Psoas muscle (tissue), 8 donors: Measurements from ENCODE around the gene TPGS2. TPM values are rescaled to one million over a fixed set of nuclear protein-coding genes. Genes with fewer than 3 reads are reported as not detected.
A peak's percentile ranks its signal among the peaks of the same experiment; 100 is the strongest.

Experiments used
- ATAC-seq, 4 donors: fragments of 200-7000 bp; cut with Tn5 transposase; one replicate each; pipeline ENCODE4 v1.9.1; 2020; ENCODE audit warnings: moderate library complexity in 3 of 4, mild to moderate bottlenecking in 2 of 4
- DNase-seq, 2 donors: peaks; one replicate each; pipeline ENCODE4 v3.0.0-alpha.2; 2020
- H3K27ac ChIP-seq: fragments of 200-600 bp; one replicate; pipeline ENCODE4 v1.8.0; 2022
- H3K27me3 ChIP-seq, 3 donors: fragments of 200-600 bp in 1 of 3; one replicate each; pipeline versions ENCODE4 v1.6.1 to v1.8.0; 2013 to 2022; ENCODE audit warnings: low read length in 2 of 3, mild to moderate bottlenecking in 2 of 3, moderate library complexity in 1 of 3; ENCODE audit not compliant: insufficient read depth in 3 of 3
- H3K36me3 ChIP-seq, 2 donors: fragments of 200-600 bp in 1 of 2; one replicate each; pipeline versions ENCODE4 v1.6.1 to v1.8.0; 2013 to 2022; ENCODE audit warnings: low read depth in 1 of 2, mild to moderate bottlenecking in 1 of 2, moderate library complexity in 1 of 2; ENCODE audit not compliant: insufficient read depth in 1 of 2
- H3K4me1 ChIP-seq: fragments of 200-600 bp; one replicate; pipeline ENCODE4 v1.8.0; 2022
- H3K4me3 ChIP-seq: fragments of 200-600 bp; one replicate; pipeline ENCODE4 v1.8.0; 2022; ENCODE audit warnings: mild to moderate bottlenecking
- H3K9me3 ChIP-seq: fragments of 200-600 bp; one replicate; pipeline ENCODE4 v1.8.0; 2022
- CTCF ChIP-seq: fragments of 200-600 bp; IDR thresholded peaks from one replicate; pipeline ENCODE4 v1.8.0; 2022; ENCODE audit warnings: antibody characterized with exemption
- WGBS, 3 donors: extraction: QIAGEN DNeasy Blood & Tissue Kit; methylation state at CpG; one replicate each; pipeline versions ENCODE4 v1.1.6 to v1.1.7; 2013; 5-methylcytosine and 5-hydroxymethylcytosine counted together
- intact Hi-C, 2 donors: fragments of 100-400 bp; cut with DNase I; formaldehyde crosslinking; loops; one replicate each; pipeline versions ENCODE4 v1.11.0 to v1.14.2; 2022
- polyA plus RNA-seq, 3 donors: library from polyadenylated mRNA; stranded (reverse); fragments of 200-250 nt; gene quantifications; one replicate each; pipeline ENCODE4 v1.2.3, GENCODE V29; 2013
- total RNA-seq, 4 donors: library from RNA; stranded (reverse); fragmentation: NEBNext Ultra II Directional in 2 of 4; extraction: Animal tissue kit (Norgen Biotek cat#: 25700) in 2 of 4; gene quantifications; one replicate each; pipeline versions ENCODE4 v1.2.1 to v1.2.4, GENCODE V29; 2021 to 2023
- donor health status: healthy with polysubstance abuse.
- donor health status: DM: no; HTN: no; CAD: no; lungs with moderate emphysema.
- donor health status: Bipolar disorder and iron deficiency.
- donor health status: healthy.
- donor health status: DM: yes; HTN: yes; CAD: no.
- donor health status: DM: no; HTN: no; CAD: no.
- donor health status: DM: no; HTN: no; CAD: no.
- donor health status: DM: yes; HTN: yes; CAD: no.

The TPGS2 gene
- total and polyA plus RNA-seq, 7 donors: 8.8 to 17.7 (median 13.5) TPM

DNA sequence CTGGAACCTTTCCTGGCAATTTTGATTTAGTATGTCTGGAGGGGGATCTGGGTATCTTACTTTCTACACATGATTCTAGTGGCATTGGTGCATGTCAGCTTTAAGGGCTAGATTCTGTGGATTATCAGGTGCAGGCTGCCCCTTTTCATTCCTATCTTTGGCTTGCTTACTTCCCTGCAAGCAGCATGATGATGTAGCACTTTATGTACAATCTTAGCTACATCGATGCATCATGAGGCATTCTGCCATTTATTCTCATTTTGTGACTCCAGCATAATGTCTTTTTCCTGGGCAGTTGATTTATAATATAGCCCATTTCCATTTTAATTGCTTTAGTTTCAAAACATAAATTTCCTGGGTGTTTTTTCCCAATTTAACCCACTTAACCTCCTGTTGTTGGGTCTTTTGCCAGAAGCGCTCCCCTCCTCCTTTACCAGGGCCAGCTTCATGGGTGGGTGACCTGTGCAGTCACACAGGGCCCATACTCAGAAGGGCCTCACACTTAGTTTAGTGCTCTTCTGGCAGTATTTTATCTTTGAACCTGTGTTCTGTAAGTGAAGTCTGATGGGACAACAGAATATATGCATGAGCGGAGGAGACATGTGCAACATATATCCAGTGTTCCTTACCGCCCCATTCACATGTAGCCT, 36.0 kb downstream of the TPGS2 start:
- no peaks in the 10 kb centered on the region for H3K27me3 ChIP-seq
- H3K4me3 ChIP-seq: no peak overlapping the region
- no peak for TF ChIP-seq CTCF
- H3K4me1 ChIP-seq: no peaks in the 10 kb centered on the region
- no peaks in the 10 kb centered on the region for H3K9me3 ChIP-seq
- WGBS, 3 donors: 95 to 99% (median 99%) methylated on average over 4 of the region's 4 CpGs
- peaks cover 0 to 53% of the 10 kb centered on the region in 2 donors for H3K36me3 ChIP-seq
- no peak overlapping the region for H3K27ac ChIP-seq
- ATAC-seq (no peak), DNase-seq (no peak)
- intact Hi-C loops: no loop called here

GRCh38 chr18:36786686-36787085, 42.1 kb downstream of the TPGS2 start:
- ATAC-seq (peak; percentile 56 to 86 (median 78)), DNase-seq (peak; percentile 75 to 84)
- Histone ChIP-seq H3K27ac (no peak overlapping the region), H3K36me3 (peaks cover 0 to 18% of the 10 kb centered on the region in 2 donors), H3K9me3 (no peaks in the 10 kb centered on the region), H3K4me3 (no peak overlapping the region), H3K27me3 (no peaks in the 10 kb centered on the region), H3K4me1 (peaks cover 11% of the 10 kb centered on the region)
- no peak for TF ChIP-seq CTCF
- 20 to 45% (median 28%) methylated on average over 4 of the region's 4 CpGs for WGBS, 3 donors
- intact Hi-C loops: no loop called here

DNA sequence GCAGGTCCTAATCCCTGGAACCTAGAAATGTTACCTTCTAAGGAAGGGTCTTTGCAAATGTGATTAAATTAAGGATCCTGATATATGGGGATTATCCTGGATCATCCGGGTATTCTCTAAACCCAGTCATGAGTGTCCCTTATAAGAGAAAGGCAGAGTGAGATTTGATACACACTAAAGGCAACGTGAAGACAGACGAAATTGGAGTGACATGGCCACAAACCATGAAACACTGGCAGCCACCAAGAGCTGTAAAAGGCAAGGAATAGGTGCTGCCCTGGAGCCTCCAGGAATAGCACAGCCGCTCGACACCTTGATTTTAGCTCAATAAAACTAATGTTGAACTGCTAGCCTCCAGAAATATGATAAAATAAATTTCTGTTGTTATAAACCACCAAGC, 45.0 kb downstream of the TPGS2 start:
- intact Hi-C loops: no loop called here
- peak overlapping the region; percentile 31 for H3K27ac ChIP-seq
- H3K4me1 ChIP-seq: peaks cover 11% of the 10 kb centered on the region
- WGBS, 3 donors: 33 to 50% (median 42%) methylated on average over 5 of the region's 5 CpGs
- ATAC-seq: peak in 3 of 4 donors; percentile 68 to 77 (median 68)
- no peak for TF ChIP-seq CTCF
- no peak overlapping the region for H3K4me3 ChIP-seq
- no peaks in the 10 kb centered on the region for H3K9me3 ChIP-seq
- no peaks in the 10 kb centered on the region for H3K27me3 ChIP-seq
- H3K36me3 ChIP-seq: peaks cover 0 to 12% of the 10 kb centered on the region in 2 donors
- DNase-seq: no peak

- ATAC-seq (no peak), DNase-seq (no peak)
- no peak for TF ChIP-seq CTCF
- WGBS, 3 donors: 66 to 85% (median 82%) methylated on average over 9 of the region's 9 CpGs
- intact Hi-C loops: no loop called here
- no peak overlapping the region for H3K27ac ChIP-seq
- H3K9me3 ChIP-seq: no peaks in the 10 kb centered on the region
- H3K36me3 ChIP-seq: peaks cover 0 to 12% of the 10 kb centered on the region in 2 donors
- H3K27me3 ChIP-seq: no peaks in the 10 kb centered on the region
- peaks cover 18% of the 10 kb centered on the region for H3K4me1 ChIP-seq
- H3K4me3 ChIP-seq: no peak overlapping the region
Measured at GRCh38 chr18:36782710-36783109, 46.1 kb downstream of the TPGS2 start.

DNA sequence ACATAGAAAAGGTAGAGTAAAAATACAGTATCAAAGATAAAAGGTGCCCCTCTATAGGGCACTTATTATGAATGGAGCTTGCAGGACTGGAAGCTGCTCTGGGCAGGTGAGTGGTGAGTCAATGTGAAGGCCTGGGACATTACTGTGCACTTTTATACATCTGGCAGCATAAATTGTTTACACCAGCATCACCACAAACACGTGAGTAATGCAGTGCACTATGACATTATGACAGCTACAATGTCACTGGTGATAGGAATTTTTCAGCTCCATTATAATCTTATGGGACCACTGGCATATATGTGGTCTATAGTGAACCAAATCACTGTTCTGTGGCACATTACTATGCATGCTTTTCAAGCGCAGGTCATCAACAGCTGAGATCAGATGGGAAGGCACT, 48.1 kb downstream of the TPGS2 start:
- no peak overlapping the region for H3K27ac ChIP-seq
- no peak for DNase-seq
- no peaks in the 10 kb centered on the region for H3K9me3 ChIP-seq
- H3K36me3 ChIP-seq: peaks cover 0 to 12% of the 10 kb centered on the region in 2 donors
- ATAC-seq: no peak
- intact Hi-C loops: no loop called here
- 71 to 74% (median 72%) methylated on average over 2 of the region's 2 CpGs for WGBS, 3 donors
- no peaks in the 10 kb centered on the region for H3K27me3 ChIP-seq
- no peak overlapping the region for H3K4me3 ChIP-seq
- peaks cover 23% of the 10 kb centered on the region for H3K4me1 ChIP-seq
- no peak for TF ChIP-seq CTCF
